ENCODE data around the gene ZNF444. TPM values are rescaled to one million over a fixed set of nuclear protein-coding genes. Genes with fewer than 3 reads are reported as not detected.
"Not testable (repeated sequence)": the region's sequence is repeated elsewhere in the genome, so short reads cannot be mapped to it uniquely, and the experiment has no call there.

Gene ZNF444
- total RNA-seq, 1 experiment from 2014 or later: 84.0 TPM

GRCh38 chr19:56148096-56148495 lies 7.0 kb downstream of the ZNF444 start:
- Mint-ChIP-seq H3K4me3 (no peak overlapping the region), H3K9me3 (peaks cover 7% of the 10 kb centered on the region), H3K27ac (no peak overlapping the region), H3K4me1 (peaks cover 9% of the 10 kb centered on the region), H3K27me3 (ENCODE audit: low read depth) (no peaks in the 10 kb centered on the region), H3K36me3 (peaks cover 29% of the 10 kb centered on the region)
- no peak for DNase-seq (ENCODE audit: low spot score)
- CTCF ChIA-PET: interaction anchor here (1.9 kb wide), 1 partner anchor 43 kb away, joined by 7 read pairs; no protein-coding TSS in a partner anchor
- POLR2A ChIA-PET: no interaction called here
- no peak for TF ChIP-seq JAZF1 (CRISPR knock-in tag; IDR thresholded peaks at IDR 0.05)
- TF ChIP-seq KAT7 (CRISPR knock-in tag; IDR thresholded peaks at IDR 0.05; ENCODE audit: borderline replicate concordance): no peak
- no peak for TF ChIP-seq ZNF416 (CRISPR knock-in tag; IDR thresholded peaks at IDR 0.05)
- TF ChIP-seq ZBTB21 (CRISPR knock-in tag; IDR thresholded peaks at IDR 0.05; ENCODE audit: borderline replicate concordance): no peak
- no peak for TF ChIP-seq ETV6 (CRISPR knock-in tag; IDR thresholded peaks at IDR 0.05)
- no peak for TF ChIP-seq MXD4 (CRISPR knock-in tag; IDR thresholded peaks at IDR 0.05; ENCODE audit: borderline replicate concordance)
- TF ChIP-seq JUN (CRISPR knock-in tag; IDR thresholded peaks at IDR 0.05): no peak
- no peak for TF ChIP-seq NFYB (CRISPR knock-in tag; conservative IDR thresholded peaks at IDR 0.05; ENCODE audit: low read depth)
- no peak for TF ChIP-seq FOXP4 (CRISPR knock-in tag; IDR thresholded peaks at IDR 0.05)
- TF ChIP-seq AFF4 (CRISPR knock-in tag; IDR thresholded peaks at IDR 0.05; ENCODE audit: borderline replicate concordance): no peak
- no peak for TF ChIP-seq TEAD1 (CRISPR knock-in tag; IDR thresholded peaks at IDR 0.05)
- TF ChIP-seq E2F5 (CRISPR knock-in tag; IDR thresholded peaks at IDR 0.05): no peak
- no peak for TF ChIP-seq TP53 (CRISPR knock-in tag; IDR thresholded peaks at IDR 0.05)
- no peak for ATAC-seq

GRCh38 chr19:56148955-56149655 lies 8.0 kb downstream of the ZNF444 start:
- DNase-seq (ENCODE audit: low spot score); H3K9me3 Mint-ChIP-seq; ATAC-seq; CTCF ChIA-PET; POLR2A ChIA-PET; H3K27ac Mint-ChIP-seq; H3K4me3 Mint-ChIP-seq; H3K27me3 Mint-ChIP-seq (ENCODE audit: low read depth): not testable (repeated sequence)
- H3K4me1 Mint-ChIP-seq: peaks cover 19% of the 10 kb centered on the region
- peaks cover 33% of the 10 kb centered on the region for H3K36me3 Mint-ChIP-seq
- peak; percentile 55; the same call in 1 of the 2 replicates for TF ChIP-seq ESRRA (CRISPR knock-in tag; IDR thresholded peaks at IDR 0.05; ENCODE audit: borderline replicate concordance)

- ChIA-PET POLR2A (no interaction called here), CTCF (no interaction called here)
- Mint-ChIP-seq H3K4me3 (no peak overlapping the region), H3K27ac (no peak overlapping the region), H3K9me3 (peaks cover 7% of the 10 kb centered on the region), H3K27me3 (ENCODE audit: low read depth) (no peaks in the 10 kb centered on the region), H3K4me1 (peaks cover 20% of the 10 kb centered on the region), H3K36me3 (peaks cover 33% of the 10 kb centered on the region)
- no peak for ATAC-seq
- no peak for DNase-seq (ENCODE audit: low spot score)
- TF ChIP-seq NR2C2 (CRISPR knock-in tag; IDR thresholded peaks at IDR 0.05) (no peak), ARID4B (CRISPR knock-in tag; IDR thresholded peaks at IDR 0.05; ENCODE audit: borderline replicate concordance) (no peak), ELF4 (CRISPR knock-in tag; IDR thresholded peaks at IDR 0.05; ENCODE audit: low read depth) (no peak), CTCF (IDR thresholded peaks at IDR 0.05) (no peak)
Observed at GRCh38 chr19:56149656-56150038, 8.6 kb downstream of the ZNF444 start.
